GM19395 (cell line): Measurements from ENCODE around the gene FAM222A.

Experiments
- ATAC-seq: cut with Tn5 transposase; IDR thresholded peaks from one replicate; pipeline ENCODE4 v1.9.1; 2021; ENCODE audit warnings: mild to moderate bottlenecking, moderate library complexity; ENCODE audit not compliant: unreplicated experiment

FAM222A gene

GRCh38 chr12:109758426-109759420, 45.1 kb downstream of the FAM222A start:
- no peak for ATAC-seq

GRCh38 chr12:109759595-109759994, 46.0 kb downstream of the FAM222A start:
- no peak for ATAC-seq

- ATAC-seq, result no peak
Observed at GRCh38 chr12:109760031-109760929, 46.7 kb downstream of the FAM222A start.

- ATAC-seq, result no peak
Observed at GRCh38 chr12:109760930-109761921, 47.6 kb downstream of the FAM222A start.

GRCh38 chr12:109762071-109762672, 48.5 kb downstream of the FAM222A start:
- no peak for ATAC-seq

- ATAC-seq, result no peak
Observed at GRCh38 chr12:109762673-109763191, 49.1 kb downstream of the FAM222A start.

- ATAC-seq, result no peak
Observed at GRCh38 chr12:109763201-109763841, 49.7 kb downstream of the FAM222A start.

GRCh38 chr12:109764123-109764522, 50.5 kb downstream of the FAM222A start:
- ATAC-seq, result no peak

GRCh38 chr12:109764776-109765445, 51.3 kb downstream of the FAM222A start:
- no peak for ATAC-seq

- ATAC-seq, result no peak
Observed at GRCh38 chr12:109765446-109765810, 51.8 kb downstream of the FAM222A start.

- ATAC-seq, result no peak
Observed at GRCh38 chr12:109766251-109766778, 52.7 kb downstream of the FAM222A start.

- ATAC-seq, result no peak
Observed at GRCh38 chr12:109767456-109767855, 53.8 kb downstream of the FAM222A start.

- ATAC-seq, result no peak
Observed at GRCh38 chr12:109767991-109768900, 54.6 kb downstream of the FAM222A start.

- no peak for ATAC-seq
Observed at GRCh38 chr12:109768901-109769670, 55.5 kb downstream of the FAM222A start.

GRCh38 chr12:109770104-109770860, 56.7 kb downstream of the FAM222A start:
- no peak for ATAC-seq
